HG03139 (cell line): Measurements from ENCODE around the gene FSTL4.

Source experiments
- ATAC-seq: cut with Tn5 transposase; IDR thresholded peaks from one replicate; pipeline ENCODE4 v1.9.1; 2021; ENCODE audit not compliant: unreplicated experiment

FSTL4 gene

DNA sequence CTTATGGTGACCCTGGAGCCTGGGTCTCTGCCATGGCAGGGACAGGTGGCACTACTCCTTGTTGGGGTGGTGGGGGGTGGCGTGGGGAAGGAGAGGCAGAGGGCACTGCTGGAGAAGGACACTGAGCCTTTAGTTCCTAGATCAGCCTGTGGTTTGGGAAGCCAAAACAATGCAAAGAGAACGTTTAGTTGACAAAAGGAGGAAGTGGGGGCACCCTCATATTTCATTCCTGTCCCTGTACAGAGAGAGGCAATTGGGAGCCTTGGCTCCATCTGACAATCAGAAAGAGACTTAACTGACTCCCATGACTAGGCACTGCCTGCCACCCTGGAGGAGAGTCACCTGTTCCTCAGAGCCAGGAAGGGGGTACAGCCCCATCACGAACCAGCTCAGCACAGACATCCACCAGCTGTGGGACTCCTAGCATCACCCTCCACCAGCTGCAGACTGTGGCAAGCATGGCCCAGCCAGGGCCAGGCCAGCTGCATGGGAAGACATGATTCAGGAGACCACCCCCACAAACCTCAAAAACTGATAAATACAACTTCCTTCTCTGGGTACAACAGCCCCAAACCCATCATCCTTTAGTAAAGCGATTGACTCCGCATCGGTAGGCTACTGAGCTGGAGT is 303.1 kb downstream of the FSTL4 start:
- no peak for ATAC-seq

DNA sequence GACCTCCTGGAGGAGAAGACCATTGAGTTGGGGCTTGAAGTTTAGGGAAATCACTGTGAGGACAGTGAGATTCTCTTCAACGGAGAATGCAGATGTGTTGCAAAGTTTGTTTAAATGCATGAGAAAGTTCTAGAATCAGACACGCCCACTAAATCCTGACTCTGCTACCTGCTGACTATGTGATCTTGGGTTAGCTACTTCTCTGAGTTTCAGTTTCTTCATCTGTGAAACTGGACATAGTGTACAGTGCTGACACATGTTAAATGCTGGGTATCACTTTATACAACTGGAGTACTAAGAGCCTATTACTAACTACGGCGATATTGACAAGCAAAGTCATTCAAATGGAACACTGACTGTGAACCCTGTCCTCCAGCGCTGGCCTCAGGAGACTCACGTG is 305.1 kb downstream of the FSTL4 start:
- no peak for ATAC-seq

DNA sequence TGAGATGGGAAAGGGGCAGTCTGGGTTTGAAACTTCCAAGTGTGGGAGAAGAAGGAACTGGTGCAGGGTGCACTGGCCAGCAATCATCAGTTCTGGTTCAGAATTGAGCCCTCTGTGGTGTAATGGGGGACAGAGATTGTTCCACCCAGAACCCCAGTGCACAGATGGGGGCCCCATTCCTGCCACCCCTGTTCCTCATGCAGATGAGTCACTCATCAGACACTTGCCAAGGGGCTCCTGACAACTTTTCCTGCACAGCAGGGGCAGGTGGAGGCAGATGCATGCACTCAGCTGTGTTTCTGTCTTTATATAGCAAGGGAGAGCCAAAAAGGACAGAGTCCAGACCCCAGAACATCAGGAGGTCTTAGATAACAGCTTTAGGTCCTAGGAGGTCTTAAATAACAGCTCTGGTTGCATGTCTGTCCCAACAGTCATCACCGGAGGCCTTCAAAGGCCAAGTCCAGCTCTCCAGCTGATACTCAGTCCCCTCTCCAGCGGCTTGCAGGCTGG is 307.6 kb downstream of the FSTL4 start:
- no peak for ATAC-seq

DNA sequence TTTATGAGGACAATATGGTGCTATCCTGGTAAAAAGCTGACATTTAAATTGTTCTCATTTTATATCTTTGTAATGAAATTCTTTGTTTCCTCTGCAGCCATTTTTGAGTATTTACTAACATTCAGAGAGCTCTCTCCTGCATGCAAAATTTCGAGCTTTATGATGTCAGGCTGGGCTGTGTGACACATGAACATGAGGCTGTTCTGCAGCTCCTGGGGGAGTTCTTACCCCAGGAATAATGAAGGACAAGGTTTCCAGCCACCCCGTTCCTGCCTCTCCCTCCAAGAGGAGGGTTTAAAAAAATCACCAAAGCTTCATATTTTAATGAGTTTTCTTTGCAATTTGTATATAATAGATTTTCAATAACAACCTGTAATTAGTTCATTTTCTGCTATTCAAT is 308.2 kb downstream of the FSTL4 start:
- ATAC-seq, result no peak

DNA sequence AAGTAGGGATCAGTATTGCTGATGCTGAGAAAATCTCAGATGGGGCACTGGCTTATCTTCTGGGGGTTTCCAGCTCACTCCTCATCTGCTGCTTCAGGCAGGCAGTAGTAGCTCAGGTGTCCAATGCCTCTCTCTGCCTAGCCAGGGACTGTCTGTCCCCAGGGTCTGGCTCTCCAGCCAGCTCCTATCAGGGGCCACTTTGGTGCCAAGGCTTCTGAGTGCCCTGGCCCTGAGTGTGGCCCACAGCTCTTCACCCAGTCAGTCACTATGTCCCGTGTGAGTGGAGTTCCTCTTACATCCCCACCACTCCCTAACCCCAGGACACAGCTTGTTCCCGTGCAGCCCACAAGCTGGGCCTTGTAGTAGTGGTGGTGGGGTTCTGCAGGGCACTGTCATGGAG is 309.0 kb downstream of the FSTL4 start:
- ATAC-seq, result no peak

DNA sequence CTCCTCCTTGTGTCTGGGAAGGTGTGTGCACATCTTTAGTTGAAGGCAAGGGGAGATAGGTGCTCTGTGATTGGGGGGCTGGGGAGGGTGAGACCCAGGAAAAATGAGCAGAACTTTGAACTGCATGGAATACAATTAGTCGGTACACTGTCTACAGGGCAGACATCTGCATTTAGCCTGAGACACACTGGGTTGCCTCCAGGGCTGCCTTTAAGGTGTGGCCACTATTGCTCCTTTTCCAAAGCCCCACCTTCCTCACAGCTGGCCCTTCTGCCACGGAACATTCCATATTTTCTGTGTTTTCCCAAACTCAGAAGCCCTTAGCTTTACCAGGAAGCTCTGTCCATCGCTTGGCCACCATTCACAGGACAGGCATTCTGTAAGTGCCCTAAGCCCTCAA is 312.6 kb downstream of the FSTL4 start:
- ATAC-seq, result no peak

DNA sequence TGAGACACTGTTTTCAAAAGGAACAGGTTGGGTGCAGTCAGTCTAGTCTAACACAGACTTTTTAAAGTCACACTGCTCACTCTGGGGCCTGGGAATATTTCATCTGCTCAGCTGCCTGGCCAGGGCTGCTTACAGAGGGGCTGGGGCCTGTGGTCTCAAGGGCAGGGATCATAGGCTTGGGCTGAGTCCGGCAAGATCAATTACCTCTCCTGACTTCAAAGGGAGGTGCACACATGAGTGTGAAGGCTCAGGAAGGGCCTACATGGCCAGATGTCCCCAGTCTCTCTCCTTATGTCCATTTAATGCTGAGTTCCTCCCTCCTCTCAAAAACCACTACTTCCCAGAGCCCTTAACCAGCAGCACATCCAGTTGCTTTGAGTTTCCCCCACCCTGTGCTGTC is 313.3 kb downstream of the FSTL4 start:
- no peak for ATAC-seq

DNA sequence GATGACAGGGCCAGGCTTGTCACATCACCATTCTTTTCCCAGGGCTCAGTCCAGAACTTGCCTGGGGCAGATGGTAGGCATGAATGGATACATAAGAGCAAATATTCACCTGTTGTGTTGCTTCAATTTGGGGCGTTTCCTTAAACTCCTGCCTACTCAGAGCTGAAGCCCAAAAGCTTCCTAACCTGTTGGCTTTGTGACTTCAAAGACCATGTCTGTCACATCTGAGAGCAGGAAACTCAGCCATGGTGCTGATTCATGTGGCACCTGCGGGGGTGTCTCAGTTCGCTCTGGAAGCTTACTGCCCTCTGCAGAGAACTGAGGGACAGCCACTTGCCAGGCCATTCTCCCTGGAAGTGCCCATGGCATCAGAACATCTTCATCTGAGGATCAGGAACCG is 313.9 kb downstream of the FSTL4 start:
- ATAC-seq, result no peak

DNA sequence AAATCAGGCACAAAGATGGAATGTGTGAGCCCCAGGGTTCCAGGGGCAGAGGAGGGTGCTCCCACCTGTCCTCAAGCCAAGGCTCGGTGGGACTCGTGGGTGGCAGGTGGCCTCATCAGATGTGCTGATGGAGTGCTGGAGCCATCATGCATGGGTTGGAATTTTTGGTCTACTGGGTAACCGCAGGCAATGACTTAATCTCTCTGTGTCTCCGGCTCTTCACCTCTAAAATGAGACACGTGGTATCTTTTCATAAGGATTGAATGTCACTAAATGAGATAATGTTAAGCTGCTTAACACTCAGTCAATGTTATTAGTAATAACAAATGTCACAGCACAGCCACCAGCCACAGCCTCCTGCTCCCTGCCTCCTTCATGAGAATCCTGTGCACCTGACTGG is 315.0 kb downstream of the FSTL4 start:
- no peak for ATAC-seq

DNA sequence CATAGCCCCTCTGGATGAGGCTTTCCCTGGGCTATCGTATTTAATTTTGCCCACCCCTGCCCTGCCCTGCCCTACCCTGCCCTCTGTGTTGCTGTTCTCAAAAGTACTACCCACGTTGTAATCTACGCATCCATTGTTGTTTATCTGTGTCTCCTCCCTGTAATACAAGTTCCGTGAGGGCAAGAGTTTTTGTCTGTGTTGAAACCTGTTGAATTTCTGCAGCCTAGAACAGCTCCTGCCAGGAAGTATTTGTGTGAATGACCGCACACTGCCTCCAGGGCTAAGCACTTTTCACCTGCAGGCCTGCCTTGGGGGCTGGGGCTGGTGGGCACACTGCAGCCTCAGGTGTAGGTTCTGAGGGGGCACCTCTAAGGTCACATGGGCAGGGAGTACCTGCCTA is 315.7 kb downstream of the FSTL4 start:
- no peak for ATAC-seq

DNA sequence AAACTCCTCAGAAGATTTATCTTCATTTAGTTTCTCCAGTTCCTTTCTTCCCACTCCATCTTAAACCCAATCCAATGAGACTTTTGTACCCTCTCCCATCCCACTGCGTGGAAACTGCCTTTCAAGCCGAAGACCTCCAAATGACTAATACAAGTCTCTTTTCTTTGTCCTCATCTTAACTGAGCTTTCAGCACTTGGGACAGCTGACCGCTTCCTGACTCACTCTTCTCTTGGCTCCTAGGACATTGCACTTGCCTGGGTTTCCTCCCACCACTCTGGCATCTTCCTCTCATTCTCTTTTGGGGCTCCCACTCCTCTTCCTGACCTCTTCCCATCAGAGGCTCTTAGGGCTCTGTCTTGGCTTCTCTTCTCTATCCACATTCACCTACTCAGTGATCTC is 316.8 kb downstream of the FSTL4 start:
- no peak for ATAC-seq

DNA sequence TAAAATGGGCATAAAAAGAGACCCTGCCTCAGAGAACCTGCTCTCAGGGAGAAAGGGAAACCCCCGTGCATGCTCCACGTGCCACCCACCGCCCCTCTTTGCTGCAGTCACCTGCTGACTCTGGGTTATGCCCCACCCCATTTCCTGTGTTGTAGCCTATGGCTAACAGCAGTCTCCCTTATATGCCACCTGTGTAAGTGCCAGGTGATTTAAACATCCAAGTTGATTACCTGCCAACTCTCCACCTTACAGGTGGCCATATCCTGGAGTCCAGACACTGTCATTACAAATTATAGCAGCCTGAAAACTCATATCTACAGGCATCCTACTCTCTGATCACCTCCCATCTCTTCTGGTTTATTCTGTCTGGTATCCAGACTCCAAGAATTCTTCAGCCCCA is 318.0 kb downstream of the FSTL4 start:
- no peak for ATAC-seq

DNA sequence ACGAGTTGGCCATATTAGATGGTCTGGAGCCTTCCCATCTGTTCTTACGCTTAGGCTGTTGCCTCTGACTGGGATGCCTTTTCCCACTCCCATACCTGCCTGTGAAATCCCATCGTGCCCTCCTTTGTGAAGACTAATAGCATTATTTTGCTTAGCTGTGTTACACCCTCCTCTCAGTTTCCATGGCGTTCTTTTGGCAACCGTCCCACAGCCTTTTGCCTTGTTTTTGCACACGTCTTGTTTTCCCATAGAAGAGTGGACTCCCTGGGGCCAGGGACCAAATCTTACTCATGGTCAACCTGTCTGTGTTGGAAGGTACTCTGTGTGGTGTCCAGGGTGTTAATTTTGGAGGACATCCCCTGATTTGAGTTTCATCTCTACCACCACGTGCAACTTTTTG is 318.4 kb downstream of the FSTL4 start:
- no peak for ATAC-seq

DNA sequence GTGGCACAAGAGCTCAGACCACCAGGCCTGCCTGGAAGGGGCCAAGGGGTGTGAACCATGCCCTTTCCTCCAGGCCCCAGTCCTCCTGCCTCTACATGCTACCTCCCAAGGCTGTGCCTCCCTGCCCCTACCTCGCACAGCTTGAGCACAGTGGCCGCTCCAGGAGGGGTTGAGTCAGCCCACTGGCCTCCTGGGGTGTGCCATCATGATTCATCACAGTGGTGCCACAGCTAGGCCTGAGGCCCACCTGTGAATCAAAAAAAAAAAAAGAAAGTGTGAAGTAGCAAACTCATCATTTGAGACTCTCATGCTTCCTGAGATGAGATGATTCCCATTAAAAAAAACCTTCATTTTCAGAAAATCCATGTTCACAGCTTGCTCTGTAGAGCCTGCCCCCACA is 320.0 kb downstream of the FSTL4 start:
- no peak for ATAC-seq

DNA sequence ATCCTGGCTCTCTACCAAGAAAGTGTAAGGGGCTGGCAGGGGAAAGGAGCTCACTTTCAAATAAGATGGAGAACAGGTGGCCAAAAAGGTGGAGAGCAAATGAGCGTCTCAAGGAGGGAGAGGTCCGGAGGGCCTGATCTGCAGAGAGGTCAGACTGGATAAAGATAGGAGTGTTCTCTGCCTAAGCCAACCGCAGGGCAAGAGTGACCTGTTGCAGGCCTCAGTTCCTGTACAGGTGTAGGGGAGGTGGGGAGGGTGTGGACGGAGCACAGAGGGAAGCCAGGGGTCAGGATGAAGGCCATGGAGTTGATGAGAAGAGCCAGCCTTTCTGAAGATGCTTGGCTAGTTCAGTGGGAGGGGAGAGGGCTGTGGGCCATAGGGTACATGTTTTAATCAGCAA is 320.8 kb downstream of the FSTL4 start:
- ATAC-seq, result no peak

DNA sequence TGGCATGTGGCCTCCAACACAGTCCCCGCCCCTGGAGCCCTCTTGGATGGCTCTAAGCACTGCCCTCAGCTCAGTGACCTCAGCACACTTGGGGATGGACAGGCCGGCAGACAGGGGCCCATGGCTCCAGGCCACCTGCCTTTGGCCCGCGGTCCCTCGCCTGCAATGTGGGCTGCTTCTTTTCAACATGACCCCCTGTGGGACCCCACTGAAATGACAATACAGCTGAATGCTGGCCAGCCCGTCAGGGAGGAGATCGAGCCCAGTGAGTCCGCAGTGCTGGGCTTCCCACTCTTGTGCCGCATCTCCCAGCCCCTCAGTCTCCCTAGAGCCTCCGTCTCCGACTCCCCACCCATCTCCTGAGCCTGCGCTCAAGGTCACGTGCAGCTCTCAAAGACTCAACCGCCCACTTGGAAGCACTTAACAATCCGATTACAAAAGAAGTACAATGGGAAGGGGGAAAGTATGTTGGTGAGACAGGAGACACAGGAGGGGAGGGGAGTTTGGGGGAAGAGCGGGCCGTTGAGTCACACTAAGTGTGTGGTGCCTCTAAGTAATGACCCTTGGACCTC is 321.6 kb downstream of the FSTL4 start:
- ATAC-seq, result no peak

DNA sequence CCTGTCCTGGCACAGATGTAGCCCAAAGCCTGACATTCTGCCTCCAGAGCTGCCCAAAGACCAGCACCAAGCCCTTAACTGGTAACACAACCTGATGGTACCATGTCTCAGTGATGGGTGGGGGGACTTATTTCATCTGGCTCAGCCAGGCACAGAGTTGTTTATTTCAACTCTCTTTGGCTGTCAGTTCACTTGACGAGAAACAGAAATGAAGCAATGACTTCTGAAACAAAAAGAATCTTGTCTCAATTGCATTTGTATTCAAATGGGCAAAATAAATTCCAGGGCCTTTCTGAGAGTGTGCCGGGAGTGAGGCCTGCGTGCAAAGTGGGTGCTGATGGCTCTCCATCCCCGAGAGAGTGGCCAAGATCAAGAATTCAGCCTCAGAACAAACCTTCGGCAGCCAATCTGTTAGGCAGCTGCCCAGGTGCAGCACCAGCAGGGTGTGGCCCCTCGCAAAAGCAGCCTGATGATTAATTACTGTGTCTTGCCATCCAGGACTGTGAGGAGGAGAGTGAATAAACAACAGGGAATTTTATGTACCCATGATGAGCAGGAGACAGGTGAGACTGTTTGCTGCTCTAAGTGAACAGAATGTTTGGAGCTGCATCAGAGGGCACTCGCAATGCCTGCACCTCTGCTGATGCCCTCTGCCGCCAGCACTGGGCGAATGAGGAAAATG is 322.5 kb downstream of the FSTL4 start:
- no peak for ATAC-seq

DNA sequence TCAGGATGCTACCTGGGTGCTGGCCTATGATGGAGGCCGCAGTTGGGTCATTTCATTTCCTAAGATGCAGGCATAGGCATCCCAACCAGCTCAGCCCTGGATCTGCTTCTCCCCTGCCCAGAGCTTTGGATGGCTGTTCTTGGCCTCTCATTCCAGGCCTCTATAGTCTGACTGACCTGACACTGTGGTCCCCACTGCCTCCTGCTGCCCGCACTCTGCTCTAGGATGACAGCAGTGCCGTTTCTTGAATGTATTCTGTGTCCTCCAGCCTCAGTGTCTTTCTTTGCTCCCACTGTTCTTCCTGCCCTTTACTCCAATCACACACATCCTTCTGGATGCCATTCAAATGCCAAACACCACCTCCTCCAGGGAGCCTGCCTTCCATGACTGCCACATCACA is 324.8 kb downstream of the FSTL4 start:
- ATAC-seq, result no peak

DNA sequence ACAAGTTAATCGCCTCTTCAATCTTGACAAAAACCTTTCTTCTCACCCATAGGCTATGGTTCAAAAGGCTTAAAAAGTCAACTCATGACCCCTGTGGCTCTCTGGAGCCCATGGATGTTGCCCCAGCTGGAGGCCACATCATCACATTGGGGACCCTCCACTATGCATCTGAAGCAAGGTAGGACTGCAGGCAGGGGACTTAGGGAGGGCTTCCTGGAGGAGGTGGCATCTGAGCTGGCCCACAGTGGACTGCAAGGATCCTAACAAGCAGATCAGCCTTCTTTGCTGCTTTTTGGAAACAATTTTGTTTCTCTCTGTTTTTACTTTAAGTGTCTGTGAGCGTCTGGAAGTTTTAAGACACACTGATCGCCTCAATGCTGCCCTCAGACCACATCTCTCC is 325.9 kb downstream of the FSTL4 start:
- ATAC-seq, result no peak

DNA sequence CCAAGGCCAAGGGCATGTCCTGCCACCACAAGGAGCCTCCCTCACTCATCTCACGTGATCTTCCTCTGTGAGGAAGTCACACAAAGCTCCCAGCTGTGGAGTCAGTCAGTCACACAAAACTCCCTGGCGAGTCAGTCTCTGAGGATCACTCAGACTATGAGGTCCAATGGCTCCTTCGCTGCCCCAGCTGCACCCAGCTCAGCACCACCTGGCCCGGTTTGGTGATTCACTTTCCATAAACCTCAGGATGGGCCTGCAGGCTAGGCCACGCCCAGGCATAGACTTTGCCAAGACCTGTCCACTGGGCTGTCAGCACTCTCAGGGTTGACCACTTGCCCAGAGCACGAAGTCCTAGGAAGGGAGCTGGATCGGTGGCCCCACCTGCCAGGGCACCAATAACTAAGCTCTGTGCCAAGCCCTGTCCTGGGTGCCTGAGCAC is 326.7 kb downstream of the FSTL4 start:
- no peak for ATAC-seq

DNA sequence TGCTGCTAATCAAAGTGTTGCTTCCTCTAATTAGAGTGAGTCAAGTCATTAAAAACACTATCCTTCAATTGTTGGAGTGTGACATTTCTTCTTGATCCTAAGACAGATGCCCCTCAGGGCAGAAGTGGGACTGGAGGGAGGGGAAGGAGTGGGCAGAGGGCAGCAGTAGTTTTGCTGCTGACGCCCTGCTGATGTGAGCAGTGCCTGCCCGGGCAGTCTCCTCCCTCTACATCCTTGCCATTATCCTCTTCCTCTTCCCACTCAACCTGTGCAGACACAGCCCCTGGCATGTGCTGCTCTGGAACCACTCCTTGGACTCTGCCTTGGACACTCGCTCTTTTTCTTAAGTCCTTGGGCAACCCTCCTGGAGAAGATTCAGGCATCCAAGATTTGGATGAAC is 328.0 kb downstream of the FSTL4 start:
- no peak for ATAC-seq

DNA sequence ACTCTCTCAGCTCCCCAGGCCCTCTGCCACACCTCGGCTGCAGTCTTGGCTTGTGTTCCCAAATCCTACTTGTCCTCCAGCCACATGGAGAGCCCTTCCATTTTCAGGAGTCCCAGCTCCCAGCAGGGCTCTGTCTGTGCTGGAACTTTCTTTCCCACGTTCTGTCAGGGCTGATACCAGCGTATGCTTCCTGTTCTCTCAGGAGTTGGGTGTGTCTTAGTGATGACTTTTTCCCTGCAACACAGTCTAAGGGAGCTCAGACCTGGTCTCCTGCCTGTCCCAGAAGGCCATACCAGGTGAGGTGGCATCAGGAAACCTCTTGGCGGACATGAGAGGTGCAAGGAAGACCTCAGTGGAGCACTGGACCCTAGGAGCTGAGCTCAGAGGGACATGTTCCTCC is 334.0 kb downstream of the FSTL4 start:
- ATAC-seq, result no peak

DNA sequence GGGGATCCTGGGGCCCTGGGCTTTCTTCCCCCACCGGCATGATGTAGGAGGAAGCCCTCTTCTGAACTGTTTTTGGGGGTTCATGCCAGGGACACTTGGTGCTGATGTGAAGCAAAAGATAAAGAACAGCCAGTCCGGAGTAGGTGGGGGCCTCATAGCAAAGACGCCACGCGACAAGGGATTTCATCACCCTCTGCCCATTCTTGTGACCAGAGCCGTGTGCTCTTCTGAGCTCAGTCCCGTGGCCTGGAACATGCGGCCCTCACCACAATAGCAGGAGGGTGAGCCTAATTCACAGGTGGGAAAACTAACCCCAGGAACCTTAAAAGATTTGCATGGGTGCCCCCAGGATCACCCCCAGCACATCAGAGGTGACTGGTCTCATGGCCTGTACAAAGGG is 334.6 kb downstream of the FSTL4 start:
- ATAC-seq, result no peak
